Hindlimb muscle (tissue), 1 donor: ENCODE measurements around the gene RPS13. TPM values are rescaled to one million over a fixed set of nuclear protein-coding genes. Genes with fewer than 3 reads are reported as not detected.
A peak's percentile ranks its signal among the peaks of the same experiment; 100 is the strongest.
"Not testable (repeated sequence)": the region's sequence is repeated elsewhere in the genome, so short reads cannot be mapped to it uniquely, and the experiment has no call there.

Experiments used
- DNase-seq: peaks from one replicate; pipeline ENCODE4 v3.0.0-alpha.2; 2013
- polyA plus RNA-seq: library from polyadenylated mRNA; unstranded; fragments of 120-200 nt; gene quantifications from one replicate; pipeline ENCODE4 v1.2.1, GENCODE V29; 2013; ENCODE audit not compliant: insufficient read length

Gene RPS13
- 1,873 TPM for polyA plus RNA-seq

DNA sequence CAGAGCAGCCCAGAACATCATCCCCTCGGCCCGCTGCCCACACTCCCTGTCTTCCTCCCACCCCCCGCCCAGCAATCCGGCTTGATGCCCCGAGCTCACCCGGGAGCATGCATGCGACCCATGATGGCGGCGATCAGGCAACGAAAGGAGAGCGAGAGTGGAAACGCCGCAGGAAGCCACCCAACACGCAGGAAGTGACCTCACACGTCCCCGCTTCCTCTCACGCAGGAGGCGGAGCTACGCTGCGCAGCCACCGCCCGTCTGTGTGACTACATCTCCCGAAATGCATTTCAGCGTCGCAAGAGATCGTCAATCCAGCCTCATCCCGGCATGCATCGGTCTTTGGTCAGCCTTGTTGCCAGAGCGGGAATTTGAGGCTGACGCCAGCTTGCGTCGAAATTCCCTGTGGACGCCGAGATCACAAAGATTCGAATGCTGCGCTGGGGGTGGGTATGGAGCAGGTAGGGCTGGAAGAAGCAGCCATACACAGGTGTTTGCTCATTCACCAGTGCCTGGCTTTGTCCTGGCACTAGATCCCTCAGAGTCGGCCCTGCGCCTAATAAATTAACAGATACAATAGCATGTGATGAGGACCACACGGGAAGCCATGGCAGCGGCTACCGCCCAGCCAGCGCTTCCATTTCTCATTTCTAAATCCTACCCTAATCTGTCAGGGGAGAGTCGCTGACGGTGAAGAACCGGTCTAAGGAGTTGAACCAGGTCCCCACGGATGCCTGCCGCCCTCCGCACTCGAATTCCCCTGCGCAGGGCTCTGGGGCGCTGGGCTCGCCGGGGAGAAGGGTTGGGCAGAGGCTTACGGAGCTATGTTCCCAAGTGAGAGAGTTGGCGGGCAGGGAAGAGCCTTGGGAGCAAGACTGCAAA lies at the start of gene RPS13:
TSS of gene RPS13 (minus strand) at position 148 of the 882 bp plus-strand sequence. CDS start at position 122, 26 bp downstream.
- DNase-seq: peak; percentile 99

DNA sequence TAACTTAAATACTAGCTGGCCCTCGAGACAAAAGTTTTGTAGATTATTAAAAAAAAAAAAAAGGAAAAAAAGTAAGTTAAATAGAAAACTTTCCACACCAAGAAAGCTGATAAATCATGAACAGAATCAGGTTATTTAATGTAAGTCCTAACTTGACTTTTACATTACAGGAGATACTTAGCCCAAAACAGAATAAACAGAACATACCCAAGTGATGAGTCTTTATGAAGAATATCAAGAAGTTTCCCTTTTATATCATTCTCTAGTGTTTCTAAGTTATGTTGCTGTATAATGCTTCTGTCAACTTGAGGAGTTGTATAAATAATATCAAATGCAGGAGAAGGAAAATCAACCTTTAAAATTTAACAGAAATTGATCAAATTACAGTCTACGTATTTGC lies 44.5 kb upstream of the RPS13 start:
- no peak for DNase-seq

DNA sequence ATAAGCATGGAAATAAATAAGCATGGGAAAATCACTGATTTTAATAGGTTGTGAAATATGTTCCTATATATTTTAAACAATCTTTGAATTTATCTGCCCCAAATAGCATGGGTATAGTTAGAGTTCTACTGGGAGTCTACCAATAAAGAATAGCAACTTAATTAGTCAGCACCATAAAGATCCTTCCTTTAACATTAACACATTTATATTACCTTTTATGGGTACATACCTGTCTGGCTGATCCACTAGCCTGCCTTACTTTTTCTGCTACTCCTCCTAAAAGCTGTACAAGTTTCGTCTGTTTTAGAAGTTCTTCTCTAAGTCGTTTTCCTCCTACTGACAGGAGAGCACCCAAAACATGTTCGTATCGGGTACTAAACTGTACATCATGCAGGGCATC lies 39.8 kb upstream of the RPS13 start:
- no peak for DNase-seq

DNA sequence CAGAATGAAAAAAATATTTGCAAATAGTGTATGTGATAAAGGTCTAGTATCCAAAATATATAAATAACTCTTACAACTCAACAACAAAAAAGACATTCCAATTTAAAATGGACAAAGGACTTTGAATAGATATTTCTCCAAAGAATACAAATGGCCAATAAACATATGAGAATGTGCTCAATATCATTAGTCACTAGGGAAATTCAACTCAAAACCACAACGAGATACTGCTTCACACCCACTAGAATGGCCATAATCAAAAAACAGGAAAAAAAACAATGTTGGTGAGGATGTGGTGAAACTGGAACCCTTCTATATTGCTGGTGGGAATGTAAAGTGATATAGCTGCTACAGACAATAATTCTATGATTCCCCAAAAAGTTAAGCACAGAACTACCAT lies 38.6 kb upstream of the RPS13 start:
- no peak for DNase-seq

DNA sequence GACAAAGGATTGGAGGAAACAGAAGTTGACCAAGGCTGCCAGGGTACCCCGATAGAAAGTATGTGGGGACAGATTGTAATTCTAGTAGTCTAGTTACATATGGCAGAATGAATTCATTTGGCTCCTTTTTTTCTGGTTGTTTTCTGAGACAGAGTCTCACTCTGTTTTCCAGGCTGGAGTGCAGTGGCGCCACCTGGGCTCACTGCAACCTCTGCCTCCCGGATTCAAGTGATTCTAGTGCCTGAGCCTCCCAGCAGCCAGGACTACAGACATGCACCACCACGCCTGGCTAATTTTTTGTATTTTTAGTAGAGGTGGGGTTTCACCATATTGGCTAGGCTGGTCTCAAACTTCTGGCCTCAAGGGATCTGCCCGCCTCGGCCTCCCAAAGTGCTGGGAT lies 30.3 kb upstream of the RPS13 start:
- DNase-seq: not testable (repeated sequence)

DNA sequence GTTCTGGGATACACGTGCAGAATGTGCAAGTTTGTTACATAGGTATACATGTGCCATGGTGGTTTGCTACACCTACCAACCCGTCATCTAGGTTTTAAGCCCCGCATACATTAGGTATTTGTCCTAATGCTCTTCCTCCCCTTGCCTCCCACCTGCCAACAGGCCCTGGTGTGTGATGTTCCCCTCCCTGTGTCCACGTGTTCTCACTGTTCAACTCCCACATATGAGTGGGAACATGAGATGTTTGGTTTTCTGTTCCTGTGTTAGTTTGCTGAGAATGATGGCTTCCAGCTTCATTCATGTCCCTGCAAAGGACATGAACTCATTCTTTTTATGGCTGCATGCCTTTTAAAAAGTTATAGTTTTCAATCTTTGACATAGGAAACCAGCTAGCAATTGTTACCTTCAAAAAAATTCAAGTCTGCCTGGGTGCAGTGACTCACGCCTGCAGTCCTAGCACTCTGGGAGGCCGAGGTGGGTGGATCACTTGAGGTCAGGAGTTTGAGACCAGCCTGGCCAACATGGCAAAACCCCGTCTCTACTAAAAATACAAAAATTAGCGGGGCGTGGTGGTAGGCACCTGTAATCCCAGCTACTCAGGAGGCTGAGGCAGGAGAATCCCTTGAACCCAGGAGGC lies 28.1 kb upstream of the RPS13 start:
- not testable (repeated sequence) for DNase-seq

DNA sequence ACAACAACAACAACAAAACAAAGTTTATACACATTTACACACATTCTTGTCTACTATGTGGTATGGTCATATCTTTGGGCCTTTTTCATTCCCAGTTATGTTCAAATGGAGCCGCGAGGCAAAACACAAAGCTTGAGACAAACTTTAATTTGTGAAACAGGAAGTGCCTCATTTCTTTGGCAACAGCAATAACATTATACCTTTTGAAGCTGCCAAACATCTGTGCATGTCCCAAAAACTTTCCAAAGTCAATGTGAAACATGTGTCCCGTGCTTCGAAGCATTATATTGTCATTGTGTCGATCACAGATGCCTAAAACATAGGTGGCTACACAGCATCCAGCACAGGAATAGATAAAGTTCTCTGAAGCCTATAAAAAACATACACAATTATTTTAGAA lies 25.0 kb upstream of the RPS13 start:
- DNase-seq: peak; percentile 43

DNA sequence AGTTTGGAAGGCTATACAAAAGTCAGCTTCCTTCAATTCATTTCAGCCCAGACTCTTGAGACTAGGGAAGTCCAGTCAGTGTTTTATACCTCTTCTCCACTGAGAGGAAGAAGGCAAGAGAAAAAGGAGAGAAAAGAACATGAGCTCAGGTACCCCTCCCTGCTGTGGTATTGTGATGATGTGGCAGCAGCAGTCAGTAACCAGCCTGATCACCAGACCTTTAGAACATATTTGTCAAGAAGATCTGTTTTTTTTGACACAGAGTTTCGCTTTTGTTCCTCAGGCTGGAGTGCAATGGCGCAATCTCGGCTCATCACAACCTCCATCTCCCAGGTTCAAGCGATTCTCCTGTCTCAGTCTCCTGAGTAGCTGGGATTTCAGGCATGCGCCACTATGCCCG lies 21.2 kb upstream of the RPS13 start:
- no peak for DNase-seq

DNA sequence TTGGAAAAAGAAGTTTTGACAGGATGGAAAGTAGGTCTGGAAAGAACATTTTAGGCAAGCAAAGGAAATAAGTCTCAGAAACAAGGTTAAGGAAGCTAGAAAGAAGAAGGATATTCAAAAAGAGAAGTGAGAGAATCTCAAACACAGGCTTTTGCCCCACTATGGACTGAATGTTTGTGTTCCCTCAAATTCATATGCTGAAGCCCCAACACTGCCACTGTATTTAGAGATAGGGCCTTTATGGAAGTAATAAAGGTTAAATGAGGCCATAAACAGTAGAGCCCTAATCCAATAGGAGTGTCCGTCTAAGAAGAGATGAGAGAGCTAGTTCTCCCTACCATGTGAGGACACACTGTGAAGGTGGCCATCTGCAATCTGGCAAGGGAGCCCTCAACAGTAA lies 20.6 kb upstream of the RPS13 start:
- no peak for DNase-seq

DNA sequence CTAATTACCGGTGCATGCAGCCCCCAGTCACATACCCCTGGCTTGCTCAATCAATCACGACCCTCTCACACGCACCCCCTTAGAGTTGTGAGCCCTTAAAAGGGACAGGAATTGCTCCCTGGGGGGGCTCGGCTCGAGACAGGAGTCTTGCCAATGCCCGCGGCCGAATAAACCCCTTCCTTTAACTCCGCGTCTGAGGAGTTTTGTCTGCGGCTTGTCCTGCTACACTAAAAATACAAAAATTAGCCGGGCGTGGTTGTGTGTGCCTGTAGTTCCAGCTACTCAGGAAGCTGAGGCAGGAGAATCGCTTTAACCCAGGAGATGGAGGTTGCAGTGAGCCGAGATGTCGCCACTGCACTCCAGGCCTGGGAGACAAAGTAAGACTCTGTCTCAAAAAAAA lies 8.5 kb upstream of the RPS13 start:
- DNase-seq: not testable (repeated sequence)

DNA sequence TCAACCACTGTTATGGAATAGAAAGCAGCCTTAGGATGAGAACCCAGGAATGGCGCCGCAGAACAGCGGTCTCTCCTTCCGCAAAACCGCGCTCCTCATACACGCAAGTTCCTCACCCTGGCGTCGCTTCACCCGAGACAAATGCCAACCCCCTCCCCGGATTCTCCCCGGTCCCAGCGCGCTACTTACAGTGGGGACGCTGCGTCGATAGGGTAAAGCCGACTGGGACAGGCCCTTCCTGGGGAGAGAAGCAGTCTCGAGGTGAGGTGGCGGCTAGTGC lies 287 bp downstream of the RPS13 start:
- no peak for DNase-seq

DNA sequence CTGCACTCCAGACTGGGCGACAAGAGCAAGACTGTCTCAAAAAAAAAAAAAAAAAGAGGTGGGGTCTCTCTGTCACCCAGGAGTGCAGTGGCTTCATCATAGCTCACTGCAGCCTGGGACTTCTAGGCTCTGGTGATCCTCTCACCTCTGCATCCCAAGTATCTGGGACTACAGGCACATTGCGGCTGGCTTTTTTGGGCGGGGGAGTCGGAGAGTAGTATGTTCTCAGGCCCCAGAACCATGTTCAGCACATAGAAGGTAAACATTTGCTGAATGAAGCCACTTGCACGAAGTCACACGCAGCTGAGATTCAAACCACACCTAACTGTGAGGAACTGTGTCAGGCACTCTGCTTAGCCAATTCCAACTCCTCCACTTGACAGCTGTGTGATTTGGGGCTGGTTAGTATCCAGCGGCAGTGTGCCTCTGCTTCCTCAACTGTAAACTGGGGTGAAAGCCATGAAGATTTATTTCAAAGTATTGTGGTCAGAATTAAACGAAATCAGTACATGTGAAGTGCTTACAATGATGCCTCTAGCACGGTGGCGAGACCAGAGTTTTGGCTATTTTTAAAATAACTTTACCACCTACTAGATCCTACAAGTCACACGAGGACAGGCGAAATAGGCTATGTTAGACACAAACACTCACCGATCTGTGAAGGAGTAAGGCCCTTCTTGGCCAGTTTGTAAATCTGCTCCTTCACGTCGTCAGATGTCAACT lies 789 bp downstream of the RPS13 start:
- no peak for DNase-seq

DNA sequence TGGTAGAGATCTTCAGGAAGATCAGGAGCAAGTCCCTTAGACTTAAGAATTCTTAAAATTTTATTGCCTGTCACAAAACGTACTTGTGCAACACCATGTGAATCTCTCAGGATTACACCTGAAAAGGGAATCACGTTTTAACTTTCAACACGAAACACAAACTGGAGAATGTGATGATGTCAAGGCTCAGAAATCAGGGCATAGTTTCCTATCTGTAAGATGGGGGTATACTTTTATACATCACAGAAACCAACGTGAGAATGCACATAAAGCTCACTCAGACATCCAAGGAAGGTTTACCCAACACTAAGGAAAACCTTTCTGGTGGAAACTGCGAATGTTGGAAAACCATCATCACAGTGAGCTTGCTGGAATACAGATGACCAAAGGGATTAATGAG lies 2.0 kb downstream of the RPS13 start:
- DNase-seq: no peak

DNA sequence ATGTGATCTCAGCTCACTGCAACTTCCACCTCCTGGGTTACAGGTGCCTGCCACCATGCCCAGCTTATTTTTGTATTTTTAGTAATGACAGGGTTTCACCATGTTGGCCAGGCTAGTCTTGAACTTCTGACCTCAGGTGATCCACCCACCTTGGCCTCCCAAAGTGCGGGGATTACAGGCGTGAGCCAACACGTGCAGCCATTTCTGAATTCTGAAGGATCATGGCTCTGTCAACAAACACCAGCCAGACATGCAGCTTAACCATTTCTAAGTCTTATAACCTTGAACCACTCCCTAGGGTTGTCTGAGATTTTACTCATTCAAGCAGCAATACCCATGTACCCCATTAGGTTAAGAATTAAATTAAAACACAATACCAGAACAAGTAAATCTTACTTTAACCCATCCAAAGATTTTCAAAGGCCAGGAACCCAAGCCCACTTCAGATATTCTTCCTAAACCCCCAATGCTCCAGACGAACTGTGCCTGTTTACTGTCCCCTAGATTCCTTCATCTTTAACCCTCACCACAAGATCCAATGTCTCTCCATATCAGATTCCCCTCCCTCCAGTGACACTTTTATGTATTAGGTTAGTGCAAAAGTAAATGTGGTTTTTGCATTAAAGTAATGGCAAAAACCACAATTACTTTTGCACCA lies 4.0 kb downstream of the RPS13 start:
- DNase-seq: no peak

DNA sequence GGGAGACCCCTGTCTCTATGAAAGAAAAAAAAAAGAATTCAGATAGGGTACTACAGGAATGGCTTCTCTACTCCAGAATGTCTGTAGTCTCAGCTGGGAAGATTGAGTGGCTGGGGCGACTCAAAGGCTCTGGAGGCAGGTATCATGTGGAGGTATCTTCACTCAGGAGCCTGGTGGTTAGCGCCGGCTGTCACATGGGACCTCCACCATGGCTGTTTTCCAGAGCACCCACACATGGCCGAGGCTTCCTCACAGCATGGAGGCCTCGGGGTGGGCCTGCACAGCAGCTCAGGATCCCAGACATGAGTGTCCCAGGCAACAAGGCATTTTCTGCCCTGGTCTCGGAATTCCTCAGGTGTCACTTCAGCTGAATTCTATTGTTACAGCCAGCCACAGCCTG lies 10.1 kb downstream of the RPS13 start:
- no peak for DNase-seq

DNA sequence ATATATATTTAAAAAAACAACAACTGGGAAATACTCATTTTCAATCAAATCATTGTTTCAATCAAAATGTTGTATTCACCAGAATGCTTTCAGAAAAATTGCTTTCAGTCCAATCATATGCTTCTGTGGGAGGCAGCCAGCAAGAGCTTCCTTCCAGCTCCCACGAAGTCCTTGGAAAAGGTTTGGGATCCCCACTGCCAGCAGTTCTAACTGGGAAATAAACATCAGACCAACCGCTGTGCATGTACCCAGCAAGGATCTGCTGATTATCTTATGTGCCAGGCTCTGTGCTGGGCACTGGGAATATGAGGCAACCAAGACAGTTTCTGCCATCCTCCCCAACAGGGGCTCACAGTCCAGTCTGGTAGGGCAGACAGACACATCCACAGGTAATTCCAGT lies 10.8 kb downstream of the RPS13 start:
- no peak for DNase-seq

DNA sequence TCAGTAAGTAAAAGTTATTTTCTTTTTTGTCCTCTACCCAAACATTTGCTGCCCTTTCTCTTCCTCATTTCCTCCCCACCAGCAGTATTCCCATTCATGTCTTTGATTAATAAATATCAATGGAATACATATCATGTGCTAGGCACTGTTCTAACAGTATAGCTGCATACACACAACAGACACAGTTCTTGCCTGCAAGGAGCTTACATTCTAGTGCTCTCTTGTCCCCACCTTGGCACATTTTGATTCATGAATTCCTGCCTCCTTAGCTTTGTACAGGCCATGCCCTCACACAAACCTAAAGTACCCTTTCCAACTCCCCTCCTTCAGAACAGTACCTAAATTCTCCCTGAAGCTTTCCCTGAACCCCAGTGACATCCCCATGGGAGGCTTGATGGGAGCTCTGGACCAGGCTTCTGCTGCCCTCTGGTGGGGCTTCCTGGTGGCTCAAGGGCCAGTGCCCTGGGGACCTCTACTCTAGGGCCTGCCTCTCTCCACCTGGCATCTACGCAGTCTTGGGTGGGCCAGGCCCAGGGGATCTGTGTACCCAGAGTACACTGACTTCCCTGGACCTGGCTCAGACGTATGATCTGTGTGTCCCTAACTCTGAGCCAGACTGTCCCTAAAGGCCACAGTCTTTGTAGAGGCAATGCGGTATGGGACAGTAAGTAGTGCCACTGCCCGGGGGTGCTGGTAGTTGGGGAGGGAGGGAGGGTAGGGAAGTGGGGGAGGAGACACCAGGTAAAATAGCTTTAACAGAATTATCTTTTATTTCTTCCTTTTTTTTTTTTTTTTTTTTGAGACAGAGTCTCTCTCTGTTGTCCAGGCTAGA lies 14.1 kb downstream of the RPS13 start:
- no peak for DNase-seq

DNA sequence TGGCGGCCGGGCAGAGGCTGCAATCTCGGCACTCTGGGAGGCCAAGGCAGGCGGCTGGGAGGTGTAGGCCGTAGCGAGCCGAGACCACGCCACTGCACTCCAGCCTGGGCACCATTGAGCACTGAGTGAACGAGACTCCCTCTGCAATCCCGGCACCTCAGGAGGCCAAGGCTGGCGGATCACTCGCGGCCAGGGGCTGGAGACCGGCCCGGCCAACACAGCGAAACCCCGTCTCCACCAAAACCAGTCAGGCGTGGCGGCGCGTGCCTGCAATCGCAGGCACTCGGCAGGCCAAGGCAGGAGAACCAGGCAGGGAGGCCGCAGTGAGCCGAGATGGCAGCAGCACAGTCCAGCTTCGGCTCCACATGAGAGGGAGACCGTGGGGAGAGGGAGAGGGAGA lies 26.3 kb downstream of the RPS13 start:
- DNase-seq: not testable (repeated sequence)

DNA sequence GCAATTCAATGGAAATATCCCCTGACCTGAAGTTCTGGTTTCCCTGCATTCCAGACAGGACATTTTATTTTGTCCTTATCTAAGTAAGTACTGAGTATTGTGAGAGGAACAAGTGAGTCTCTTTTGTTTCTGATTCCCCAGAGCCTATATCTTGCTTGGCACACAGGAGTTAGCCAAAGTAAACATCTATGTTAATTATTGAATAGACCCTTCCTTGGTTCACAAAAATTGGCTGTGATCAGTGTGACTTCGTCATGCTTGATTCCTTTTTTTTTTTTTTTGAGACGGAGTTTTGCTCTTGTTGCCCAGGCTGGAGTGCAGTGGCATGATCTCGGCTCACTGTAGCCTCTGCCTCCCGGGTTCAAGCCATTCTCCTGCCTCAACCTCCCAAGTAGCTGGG lies 29.0 kb downstream of the RPS13 start:
- DNase-seq: not testable (repeated sequence)

DNA sequence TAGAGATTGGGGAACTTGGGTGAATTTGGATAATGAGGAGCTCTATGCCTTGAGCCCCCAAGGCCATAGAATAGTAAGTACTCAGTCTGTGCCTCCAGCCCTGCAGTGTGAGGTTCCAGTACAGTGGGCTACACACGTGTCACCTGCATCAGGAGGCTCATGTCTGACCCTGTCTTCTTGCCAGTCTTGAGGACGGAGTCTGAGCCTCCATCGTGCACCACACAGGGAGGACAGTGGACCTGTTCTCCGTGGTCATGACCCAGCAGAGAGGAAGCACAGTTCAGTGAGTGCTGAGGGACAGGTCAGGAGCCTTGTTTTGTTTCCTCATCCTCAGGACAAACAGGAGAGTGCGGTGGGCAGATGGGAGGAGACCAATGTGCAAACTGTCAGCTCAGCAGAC lies 30.8 kb downstream of the RPS13 start:
- DNase-seq: no peak

DNA sequence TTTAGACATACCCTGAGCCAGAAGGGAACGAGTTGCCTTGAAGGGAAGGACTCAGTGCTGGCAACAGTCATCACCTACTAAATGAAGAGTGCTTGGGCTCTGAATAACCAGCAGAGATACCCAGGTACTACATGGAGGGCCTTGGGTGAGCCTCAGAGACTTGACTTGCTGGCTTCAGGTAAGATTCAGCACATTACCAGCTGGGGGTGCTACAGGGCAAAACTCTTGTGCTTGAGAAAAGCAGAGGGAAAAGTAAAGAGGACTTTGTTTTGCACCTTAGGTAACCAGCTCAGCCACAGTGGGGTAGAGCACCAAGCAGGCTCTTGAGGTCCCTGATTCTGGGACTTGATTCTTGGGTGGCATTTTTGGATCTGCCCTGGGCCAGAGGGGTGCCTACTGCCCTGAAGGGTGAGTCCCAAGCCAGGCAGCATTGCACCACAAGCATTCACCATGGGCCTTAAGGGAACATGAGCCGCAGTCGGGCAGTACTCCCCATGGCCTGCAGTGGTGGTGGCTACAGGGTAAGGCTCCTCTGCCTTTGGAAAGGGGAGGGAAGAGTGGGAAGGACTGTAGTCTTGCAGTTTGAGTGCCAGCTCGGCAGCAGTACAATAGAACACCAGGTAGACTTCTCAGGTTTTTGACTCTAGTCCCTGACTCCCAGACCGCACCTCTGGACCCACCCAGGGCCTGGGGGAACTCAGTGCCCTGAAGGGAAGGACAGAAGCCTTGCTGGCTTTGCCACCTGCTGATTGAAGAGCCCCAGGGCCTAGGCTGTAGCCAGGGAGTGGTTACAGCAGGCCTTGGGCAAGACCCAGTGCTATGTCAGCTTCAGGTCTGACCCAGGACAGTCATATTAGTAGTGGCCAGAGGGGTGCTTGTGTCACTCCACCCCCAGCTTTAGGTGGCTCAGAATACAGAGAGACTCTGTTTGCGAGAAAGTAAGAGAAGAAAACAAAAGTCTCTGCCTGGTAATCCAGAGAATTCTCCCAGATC lies 40.5 kb downstream of the RPS13 start:
- no peak for DNase-seq
